Smooth muscle cell (in vitro differentiated cells): ENCODE data around the gene PKNOX2. TPM values are rescaled to one million over a fixed set of nuclear protein-coding genes. Genes with fewer than 3 reads are reported as not detected.
A peak's percentile ranks its signal among the peaks of the same experiment; 100 is the strongest.

Experiments
- DNase-seq: peaks from one replicate; lab custom pipeline; 2025; ENCODE audit not compliant: unreplicated experiment; lab: John Stamatoyannopoulos, UW
- H2AFZ ChIP-seq: fragments of 200-600 bp; sonication (generic); 2 replicates; pipeline ENCODE4 v1.6.0; 2016; ENCODE audit warnings: antibody characterized with exemption, low read depth, mild to moderate bottlenecking
- H3F3A ChIP-seq: fragments of 200-600 bp; sonication (generic); 2 replicates; pipeline ENCODE4 v1.6.0; 2017; ENCODE audit warnings: antibody characterized with exemption, low read depth
- H3K27ac ChIP-seq: fragments of 200-600 bp; sonication (generic); 2 replicates; pipeline ENCODE4 v1.5.1; 2016; ENCODE audit warnings: low read depth, mild to moderate bottlenecking
- H3K27me3 ChIP-seq: fragments of 200-600 bp; sonication (generic); 2 replicates; pipeline ENCODE4 v1.6.1; 2016; ENCODE audit warnings: low read depth, mild to moderate bottlenecking
- H3K36me3 ChIP-seq: fragments of 200-600 bp; sonication (generic); 2 replicates; pipeline ENCODE4 v1.5.1; 2016; ENCODE audit warnings: low read depth
- H3K4me1 ChIP-seq: fragments of 200-600 bp; sonication (generic); 2 replicates; pipeline ENCODE4 v1.5.1; 2016; ENCODE audit warnings: low read depth
- H3K4me2 ChIP-seq: fragments of 200-600 bp; sonication (generic); 2 replicates; pipeline ENCODE4 v1.6.0; 2016; ENCODE audit warnings: mild to moderate bottlenecking
- H3K4me3 ChIP-seq: fragments of 200-600 bp; sonication (generic); 2 replicates; pipeline ENCODE4 v1.5.1; 2016; ENCODE audit warnings: mild to moderate bottlenecking
- H3K79me2 ChIP-seq: fragments of 200-600 bp; sonication (generic); 2 replicates; pipeline ENCODE4 v1.6.0; 2016; ENCODE audit warnings: low read depth, mild to moderate bottlenecking
- H3K9ac ChIP-seq: fragments of 200-600 bp; sonication (generic); 2 replicates; pipeline ENCODE4 v1.6.0; 2016; ENCODE audit warnings: low read depth
- H3K9me3 ChIP-seq: fragments of 200-600 bp; sonication (generic); replicated peaks from 2 replicates; pipeline ENCODE4 v1.5.1; 2016; ENCODE audit warnings: low read depth
- H4K20me1 ChIP-seq: fragments of 200-600 bp; sonication (generic); 2 replicates; pipeline ENCODE4 v1.6.0; 2016; ENCODE audit warnings: low read depth
- CTCF ChIP-seq: fragments of 200-600 bp; sonication (generic); IDR thresholded peaks from 2 replicates; pipeline ENCODE4 v1.5.1; 2017; ENCODE audit warnings: borderline replicate concordance, mild to moderate bottlenecking, antibody characterized with exemption; ENCODE audit not compliant: insufficient read depth, poor library complexity, severe bottlenecking
- WGBS: methylation state at CpG from one replicate; pipeline ENCODE4 v1.1.7; 2016; ENCODE audit warnings: low lambda C conversion rate; 5-methylcytosine and 5-hydroxymethylcytosine counted together
- polyA plus RNA-seq: library from polyadenylated mRNA; unstranded; fragments of >200 nt; fragmentation: Nextera tagmentation; extraction: Ambion mirVana; gene quantifications from 2 replicates; pipeline ENCODE4 v1.2.1, GENCODE V29; 2016
- total RNA-seq: library from RNA; depleted of rRNA; stranded (reverse); fragments of >200 nt; gene quantifications from 2 replicates; pipeline ENCODE4 v1.2.3, GENCODE V29; 2014

PKNOX2 gene
- total and polyA plus RNA-seq, 2 experiments from 2014 or later = 7.2 to 7.9 TPM

GRCh38 chr11:125343086-125343717, 178.7 kb downstream of the PKNOX2 start:
- WGBS = 61% methylated on average over 7 of the region's 7 CpGs
- no peaks in the 10 kb centered on the region for H3K27me3 ChIP-seq
- no peaks in the 10 kb centered on the region for H3K36me3 ChIP-seq
- H3K79me2 ChIP-seq = no peaks in the 10 kb centered on the region
- H3K4me3 ChIP-seq = no peak overlapping the region
- no peaks in the 10 kb centered on the region for H4K20me1 ChIP-seq
- H3K9ac ChIP-seq = peak overlapping the region; percentile 62
- peak overlapping the region; percentile 82 for H3K4me2 ChIP-seq
- H3F3A ChIP-seq = peaks cover 24% of the 10 kb centered on the region
- H3K9me3 ChIP-seq = no peaks in the 10 kb centered on the region
- no peak for DNase-seq
- peak overlapping the region; percentile 74 for H3K27ac ChIP-seq
- peaks cover 58% of the 10 kb centered on the region for H3K4me1 ChIP-seq
- peak overlapping the region; percentile 77 for H2AFZ ChIP-seq
- TF ChIP-seq CTCF = no peak

GRCh38 chr11:125343718-125344131, 179.2 kb downstream of the PKNOX2 start:
- Histone ChIP-seq H3K79me2 (no peaks in the 10 kb centered on the region), H3K9me3 (no peaks in the 10 kb centered on the region), H3K4me2 (peak overlapping the region; percentile 82), H3K9ac (peak overlapping the region; percentile 62), H3K4me1 (peaks cover 53% of the 10 kb centered on the region), H3K27me3 (no peaks in the 10 kb centered on the region), H3K27ac (peak overlapping the region; percentile 74), H4K20me1 (no peaks in the 10 kb centered on the region), H2AFZ (peak overlapping the region; percentile 77), H3K4me3 (no peak overlapping the region), H3F3A (peaks cover 24% of the 10 kb centered on the region), H3K36me3 (no peaks in the 10 kb centered on the region)
- TF ChIP-seq CTCF = no peak
- DNase-seq = peak; percentile 19
- WGBS = 22% methylated on average over 13 of the region's 13 CpGs

- peaks cover 20% of the 10 kb centered on the region for H3F3A ChIP-seq
- H3K36me3 ChIP-seq = no peaks in the 10 kb centered on the region
- no peak overlapping the region for H2AFZ ChIP-seq
- no peaks in the 10 kb centered on the region for H3K9me3 ChIP-seq
- TF ChIP-seq CTCF = no peak
- H3K79me2 ChIP-seq = no peaks in the 10 kb centered on the region
- H3K4me2 ChIP-seq = peak overlapping the region; percentile 48
- 93% methylated on average over 4 of the region's 4 CpGs for WGBS
- H4K20me1 ChIP-seq = no peaks in the 10 kb centered on the region
- DNase-seq = no peak
- H3K27ac ChIP-seq = peak overlapping the region; percentile 74
- no peak overlapping the region for H3K9ac ChIP-seq
- H3K27me3 ChIP-seq = no peaks in the 10 kb centered on the region
- H3K4me1 ChIP-seq = peaks cover 57% of the 10 kb centered on the region
- H3K4me3 ChIP-seq = no peak overlapping the region
Measured at GRCh38 chr11:125344846-125345420, 180.4 kb downstream of the PKNOX2 start.
